22Rv1 (cell line): Measurements from ENCODE around the gene CMTR2.

Experiments
- H3K27ac ChIP-seq: fragments of 450-650 bp; 2 replicates; pipeline ENCODE4 v1.5.1; 2017
- CTCF ChIP-seq: fragments of 450-650 bp; IDR thresholded peaks from 2 replicates; pipeline ENCODE4 v1.5.1; 2017; ENCODE audit warnings: mild to moderate bottlenecking
- ZFX ChIP-seq: fragments of 450-650 bp; IDR thresholded peaks from 2 replicates; pipeline ENCODE4 v1.6.1; 2017; ENCODE audit warnings: antibody characterized with exemption, borderline replicate concordance

CMTR2 gene

GRCh38 chr16:71282943-71283342 lies 6.3 kb downstream of the CMTR2 start:
- no peak for TF ChIP-seq ZFX
- no peak for TF ChIP-seq CTCF
- no peak overlapping the region for H3K27ac ChIP-seq

DNA sequence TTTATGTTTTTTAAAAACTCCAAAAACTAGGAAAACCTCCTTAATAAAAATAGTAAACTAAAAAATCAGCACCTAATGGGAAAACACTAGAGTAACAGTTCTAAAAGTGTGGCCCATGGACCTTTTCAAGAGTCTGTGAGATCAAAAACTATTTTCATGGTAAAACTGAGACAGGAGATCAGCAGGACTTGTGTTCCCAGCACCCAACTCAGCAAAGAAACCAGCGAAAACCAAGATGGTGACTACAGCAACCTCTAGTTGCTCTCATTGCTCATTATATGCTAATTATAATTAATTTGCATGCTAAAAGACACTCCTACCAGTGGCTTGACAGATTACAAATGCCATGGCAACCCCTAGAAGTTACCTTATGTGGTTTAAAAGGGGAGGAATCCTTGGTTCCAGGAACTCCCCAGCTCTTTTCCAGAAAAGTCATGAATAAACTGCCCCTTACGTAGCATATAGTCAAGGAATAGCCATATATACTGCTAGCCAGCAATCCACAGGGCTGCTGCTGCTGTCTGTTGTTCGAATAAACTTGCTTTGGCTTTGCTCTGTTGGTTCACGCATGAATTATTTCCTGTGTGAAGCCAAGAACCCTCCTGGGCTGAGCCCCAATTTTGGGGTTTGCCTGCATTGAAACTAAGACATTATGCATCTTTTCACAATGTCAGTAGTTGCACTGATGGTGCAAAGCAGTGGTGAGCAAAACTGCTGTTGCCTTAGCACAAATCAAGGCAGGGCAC lies 12.4 kb downstream of the CMTR2 start:
- TF ChIP-seq ZFX (no peak), CTCF (no peak)
- H3K27ac ChIP-seq, result no peak overlapping the region

DNA sequence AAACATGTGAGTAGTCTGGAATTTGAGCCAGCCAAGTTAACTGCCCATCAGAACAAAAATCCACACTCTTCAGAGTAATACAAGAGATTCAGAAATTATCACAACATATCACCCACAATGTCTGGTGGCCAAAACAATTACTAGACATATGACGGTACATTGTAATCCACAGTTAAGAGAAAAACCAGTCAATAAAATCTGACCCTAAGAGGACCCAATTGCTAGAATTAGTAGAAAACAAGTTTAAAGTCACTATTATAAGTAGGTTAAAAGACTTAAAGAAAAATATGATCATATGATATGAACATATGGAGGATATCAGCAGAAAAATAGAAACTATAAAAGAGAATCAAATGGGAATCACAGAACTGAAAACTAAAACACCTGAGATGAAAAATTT lies 15.8 kb downstream of the CMTR2 start:
- no peak overlapping the region for H3K27ac ChIP-seq
- TF ChIP-seq ZFX (no peak), CTCF (no peak)

GRCh38 chr16:71264299-71264698 lies 24.9 kb downstream of the CMTR2 start:
- no peak for TF ChIP-seq ZFX
- no peak for TF ChIP-seq CTCF
- no peak overlapping the region for H3K27ac ChIP-seq

DNA sequence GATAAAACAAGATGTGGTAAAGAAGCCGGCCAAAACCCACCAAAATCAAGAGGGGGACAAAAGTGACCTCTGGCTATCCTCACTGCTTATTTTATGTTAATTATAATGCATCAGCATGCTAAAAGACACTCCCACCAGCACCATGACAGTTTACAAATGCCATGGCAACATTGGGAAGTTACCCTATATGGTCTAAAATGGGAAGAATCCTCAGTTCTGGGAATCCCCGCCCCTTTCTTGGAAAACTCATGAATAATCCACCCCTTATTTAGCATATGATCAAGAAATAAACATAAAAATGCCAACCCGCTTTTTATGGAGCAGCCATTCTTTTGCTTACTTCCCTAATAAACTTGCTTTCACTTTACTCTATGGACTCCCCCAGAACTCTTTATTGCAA lies 25.6 kb downstream of the CMTR2 start:
- no peak overlapping the region for H3K27ac ChIP-seq
- TF ChIP-seq CTCF (no peak), ZFX (no peak)

DNA sequence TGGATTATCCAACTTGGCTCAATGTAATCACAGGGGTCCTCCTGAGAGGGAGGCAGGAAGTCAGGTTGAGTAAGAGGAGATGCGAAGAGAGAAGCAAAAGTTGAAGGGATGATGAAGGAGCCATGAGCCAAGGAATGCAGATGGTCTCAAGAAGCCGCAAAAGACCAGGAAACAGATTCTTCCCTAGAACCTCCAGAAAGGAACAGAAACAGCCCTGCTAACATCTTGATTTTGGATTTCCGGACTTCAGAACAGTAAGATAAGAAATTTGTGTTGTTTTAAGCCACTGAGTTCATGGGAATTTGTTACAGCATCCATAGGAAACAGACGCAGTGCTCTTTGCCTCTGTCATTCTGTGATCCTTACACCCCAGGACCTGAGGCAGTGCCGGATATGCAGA lies 26.8 kb downstream of the CMTR2 start:
- TF ChIP-seq CTCF (no peak), ZFX (no peak)

GRCh38 chr16:71260995-71261394 lies 28.2 kb downstream of the CMTR2 start:
- no peak for TF ChIP-seq ZFX
- no peak for TF ChIP-seq CTCF
- no peak overlapping the region for H3K27ac ChIP-seq

More for the DNA sequence above, 26.8 kb downstream of the CMTR2 start:
- H3K27ac ChIP-seq, result no peak overlapping the region
